Measurements from ENCODE around the gene CENPP. TPM values are rescaled to one million over a fixed set of nuclear protein-coding genes. Genes with fewer than 3 reads are reported as not detected.

CENPP gene
- total RNA-seq, 1 experiment from 2014 or later: 14.3 TPM

- no peak for TF ChIP-seq ZNF281 (CRISPR knock-in tag; IDR thresholded peaks at IDR 0.05)
- TF ChIP-seq ZNF396 (CRISPR knock-in tag; IDR thresholded peaks at IDR 0.05; ENCODE audit: borderline replicate concordance): no peak
- TF ChIP-seq IRF2 (CRISPR knock-in tag; IDR thresholded peaks at IDR 0.05; ENCODE audit: borderline replicate concordance, low read depth): no peak
- TF ChIP-seq ARID4B (CRISPR knock-in tag; IDR thresholded peaks at IDR 0.05; ENCODE audit: borderline replicate concordance): no peak
- no peak for TF ChIP-seq E2F5 (CRISPR knock-in tag; IDR thresholded peaks at IDR 0.05)
- no peak for TF ChIP-seq TEAD1 (CRISPR knock-in tag; IDR thresholded peaks at IDR 0.05)
- TF ChIP-seq NFATC4 (CRISPR knock-in tag; IDR thresholded peaks at IDR 0.05): no peak
Measured at GRCh38 chr9:92666236-92666635, 340.5 kb downstream of the CENPP start (continued).

- Mint-ChIP-seq H3K4me1 (peaks cover 17% of the 10 kb centered on the region), H3K27ac (no peak overlapping the region; the same call in 1 of the 2 replicates), H3K36me3 (no peaks in the 10 kb centered on the region), H3K27me3 (ENCODE audit: low read depth) (no peaks in the 10 kb centered on the region), H3K4me3 (no peak overlapping the region), H3K9me3 (no peaks in the 10 kb centered on the region)
- ATAC-seq (no peak), DNase-seq (ENCODE audit: low spot score) (no peak)
- CTCF ChIA-PET: no interaction called here
- TF ChIP-seq FOXP4 (CRISPR knock-in tag; IDR thresholded peaks at IDR 0.05) (no peak), MAX (CRISPR knock-in tag; IDR thresholded peaks at IDR 0.05) (no peak), IRF2 (CRISPR knock-in tag; IDR thresholded peaks at IDR 0.05; ENCODE audit: borderline replicate concordance, low read depth) (no peak), GRHL2 (CRISPR knock-in tag; IDR thresholded peaks at IDR 0.05; ENCODE audit: insufficient replicate concordance, severe bottlenecking) (no peak), SMAD4 (CRISPR knock-in tag; IDR thresholded peaks at IDR 0.05) (no peak), ERG (CRISPR knock-in tag; IDR thresholded peaks at IDR 0.05) (no peak), CREB1 (CRISPR knock-in tag; IDR thresholded peaks at IDR 0.05) (no peak), JAZF1 (CRISPR knock-in tag; IDR thresholded peaks at IDR 0.05) (no peak), ZNF671 (CRISPR knock-in tag; IDR thresholded peaks at IDR 0.05) (no peak), GABPB1 (CRISPR knock-in tag; IDR thresholded peaks at IDR 0.05) (no peak), ZNF423 (CRISPR knock-in tag; IDR thresholded peaks at IDR 0.05) (no peak), NR1H2 (CRISPR knock-in tag; IDR thresholded peaks at IDR 0.05) (no peak), NFATC4 (CRISPR knock-in tag; IDR thresholded peaks at IDR 0.05) (no peak), TEAD4 (CRISPR knock-in tag; IDR thresholded peaks at IDR 0.05) (no peak)
- TF ChIP-seq, protein P1, sequence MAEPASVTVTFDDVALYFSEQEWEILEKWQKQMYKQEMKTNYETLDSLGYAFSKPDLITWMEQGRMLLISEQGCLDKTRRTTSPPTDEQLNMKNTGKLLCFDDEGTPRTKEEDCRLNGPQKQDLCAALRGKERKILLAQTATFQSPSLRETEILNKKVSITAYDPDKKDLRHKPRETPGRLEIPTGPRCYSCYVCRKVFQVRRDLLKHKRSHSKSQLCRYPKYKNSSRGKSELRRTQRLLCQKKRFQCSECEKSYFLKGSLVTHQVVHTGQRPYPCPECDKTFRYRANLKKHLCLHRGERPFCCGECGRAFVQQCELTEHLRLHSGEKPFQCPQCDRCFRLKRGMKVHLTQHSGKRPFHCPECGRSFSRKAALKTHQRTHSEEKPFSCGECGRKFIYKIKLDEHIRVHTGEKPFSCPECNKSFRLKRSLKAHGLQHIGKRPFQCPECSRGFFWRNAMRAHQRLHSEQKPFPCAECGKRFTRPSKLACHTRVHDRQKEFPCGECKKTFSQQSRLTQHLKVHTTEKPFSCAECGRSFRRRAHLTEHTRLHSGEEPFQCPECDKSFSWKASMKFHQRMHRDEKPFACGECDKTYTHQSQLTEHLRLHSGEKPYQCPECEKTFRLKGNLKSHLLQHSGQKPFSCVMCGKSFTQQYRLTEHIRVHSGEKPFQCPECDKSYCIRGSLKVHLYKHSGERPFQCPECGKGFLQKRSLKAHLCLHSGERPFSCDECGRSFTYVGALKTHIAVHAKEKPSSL (CRISPR knock-in tag; conservative IDR thresholded peaks at IDR 0.05): no peak
- POLR2A ChIA-PET: no interaction called here
Measured at GRCh38 chr9:92666912-92667532, 341.3 kb downstream of the CENPP start.
